HepG2 (cell line): Measurements from ENCODE around the gene CHRNB4. TPM values are rescaled to one million over a fixed set of nuclear protein-coding genes. Genes with fewer than 3 reads are reported as not detected.

Experiments used
- ATAC-seq: fragments of 200-7000 bp; cut with Tn5 transposase; 3 replicates; pipeline ENCODE4 v1.9.1; 2020; ENCODE audit warnings: mild to moderate bottlenecking, moderate library complexity
- BruUV-seq: library from RNA; stranded (reverse); fragments of 400-500 nt; replicated peaks from 2 replicates; lab custom pipeline; 2021; lab: Mats Ljungman, UMichigan
- CTCF ChIA-PET: fragments of 300-600 bp; formaldehyde crosslinking; extraction: SDS; loops from one replicate; lab custom pipeline; 2021; ENCODE audit warnings: low total read pairs, inconsistent platforms, low intra/inter-chr PET ratio; lab: Yijun Ruan, JAX
- POLR2A ChIA-PET: fragments of 350-600 bp; sonication (Branson Sonifier 250); formaldehyde crosslinking; loops from one replicate; lab custom pipeline; 2020; ENCODE audit warnings: antibody characterized with exemption, inconsistent platforms; lab: Yijun Ruan, JAX
- DNase-seq: peaks from one replicate; pipeline ENCODE4 v3.0.0-alpha.2; 2015; ENCODE audit warnings: low spot score
- FAIRE-seq: peaks from 3 replicates; lab custom pipeline; 2011; peaks lifted over from hg19 to GRCh38; lab: Jason Lieb, UNC
- H2AFZ ChIP-seq: one replicate; pipeline ENCODE4 v1.6.1; 2011; ENCODE audit warnings: low read length, inconsistent platforms
- H3K27ac ChIP-seq: fragments of 300-600 bp; 3 replicates; pipeline ENCODE4 v1.8.0; 2011; ENCODE audit warnings: mixed run types, mild to moderate bottlenecking, mixed read lengths, low read length, inconsistent platforms; ENCODE audit not compliant: insufficient read depth; ENCODE audit errors: extremely low read length
- H3K27me3 ChIP-seq, 2 experiments: fragments of 200-600 bp in 1 of 2; 2 replicates in 1 of 2; 3 replicates in 1 of 2; pipeline versions ENCODE4 v1.6.0 to v1.8.0; 2011; ENCODE audit warnings: low read length in 2 of 2, mild to moderate bottlenecking in 2 of 2, moderate library complexity in 2 of 2, inconsistent platforms in 1 of 2; ENCODE audit not compliant: insufficient read depth in 2 of 2, control insufficient read depth in 1 of 2
- H3K36me3 ChIP-seq, 2 experiments: fragments of 200-600 bp in 1 of 2; replicated peaks in 1 of 2; 2 replicates in 1 of 2; 3 replicates in 1 of 2; pipeline versions ENCODE4 v1.5.1 to v1.8.0; 2011; ENCODE audit warnings: low read length in 2 of 2, inconsistent platforms in 1 of 2; ENCODE audit not compliant: insufficient read depth in 2 of 2, control insufficient read depth in 1 of 2
- H3K4me1 ChIP-seq: 2 replicates; pipeline ENCODE4 v1.5.1; 2012; ENCODE audit warnings: low read length, inconsistent platforms; ENCODE audit not compliant: insufficient read depth
- H3K4me2 ChIP-seq: 2 replicates; pipeline ENCODE4 v1.6.0; 2011; ENCODE audit warnings: low read depth, low read length, inconsistent platforms
- H3K4me3 ChIP-seq, 3 experiments: fragments of 200-600 bp in 1 of 3; sonication (generic), shearing (Covaris generic) in 1 of 3; replicated peaks in 1 of 3; 2 replicates each; pipeline ENCODE4 v1.5.1; 2011 to 2016; ENCODE audit warnings: low read length in 3 of 3, inconsistent platforms in 2 of 3, low read depth in 2 of 3, mild to moderate bottlenecking in 2 of 3, control low read depth in 1 of 3, mixed read lengths in 1 of 3; ENCODE audit not compliant: insufficient read depth in 1 of 3
- H3K79me2 ChIP-seq: one replicate; pipeline ENCODE4 v1.6.1; 2011; ENCODE audit warnings: low read length, inconsistent platforms; ENCODE audit not compliant: insufficient read depth
- H3K9ac ChIP-seq: 2 replicates; pipeline ENCODE4 v1.6.0; 2011; ENCODE audit warnings: mild to moderate bottlenecking, low read depth, low read length, inconsistent platforms; ENCODE audit not compliant: insufficient read depth
- H3K9me3 ChIP-seq: 2 replicates; pipeline ENCODE4 v1.5.1; 2012; ENCODE audit warnings: mild to moderate bottlenecking, low read length
- H4K20me1 ChIP-seq: 2 replicates; pipeline ENCODE4 v1.6.0; 2011; ENCODE audit warnings: inconsistent platforms, mild to moderate bottlenecking, low read length, moderate library complexity; ENCODE audit not compliant: insufficient read depth
- GATA4 ChIP-seq: sonication (generic); IDR thresholded peaks from 2 replicates; pipeline ENCODE4 v1.6.1; 2016; ENCODE audit warnings: antibody characterized with exemption, low read depth, borderline replicate concordance
- MBD4 ChIP-seq: IDR thresholded peaks from 2 replicates; pipeline ENCODE4 v1.6.1; 2012; ENCODE audit warnings: low read length, inconsistent platforms, borderline replicate concordance
- MXD4 ChIP-seq: IDR thresholded peaks from 2 replicates; pipeline ENCODE4 v1.6.1; 2016; ENCODE audit warnings: mild to moderate bottlenecking, missing biosample characterization, missing genetic modification reagents
- ZNF20 ChIP-seq: sonication (generic); formaldehyde crosslinking; IDR thresholded peaks from 2 replicates; pipeline ENCODE4 v1.4.0; 2020; ENCODE audit warnings: mild to moderate bottlenecking, moderate library complexity, missing genetic modification reagents
- ZNF567 ChIP-seq: sonication (generic); formaldehyde crosslinking; IDR thresholded peaks from 2 replicates; pipeline ENCODE4 v1.8.1; 2023; ENCODE audit warnings: mild to moderate bottlenecking, missing genetic modification reagents, borderline replicate concordance
- ZNF883 ChIP-seq: sonication (generic); formaldehyde crosslinking; IDR thresholded peaks from 2 replicates; pipeline ENCODE4 v1.5.1; 2020; ENCODE audit warnings: mild to moderate bottlenecking, missing genetic modification reagents; ENCODE audit errors: not compliant biosample characterization
- whole genome bisulfite sequencing: methylation state at CpG from one replicate; pipeline ENCODE4 v1.1.6; 2017; ENCODE audit warnings: low lambda C conversion rate; 5-methylcytosine and 5-hydroxymethylcytosine counted together
- in situ Hi-C: cut with HindIII; loops from 2 replicates; pipeline ENCODE4 v1.10.0; 2017; ENCODE audit warnings: low pct_unique_long_range_greater_than_20kb; ENCODE audit not compliant: extremely low pct_ligation_motif_present
- intact Hi-C: fragments of 100-400 bp; cut with micrococcal nuclease; formaldehyde crosslinking; loops from one replicate; pipeline ENCODE4 v1.10.0; 2022; ENCODE audit not compliant: unreplicated experiment
- polyA plus RNA-seq, 8 experiments: library from polyadenylated mRNA; depleted of rRNA in 3 of 8; stranded (reverse) in 7 of 8; unstranded in 1 of 8; fragments of >200 nt; fragmentation: Illumina TruSeq in 4 of 8; extraction: Trizol in 4 of 8; gene quantifications; 2 replicates each; pipeline versions ENCODE4 v1.2.1 to v1.2.3, GENCODE V29; 2011 to 2016; ENCODE audit warnings: low read depth in 4 of 8, missing spikeins in 1 of 8, mixed read lengths in 1 of 8; ENCODE audit not compliant: insufficient read depth in 1 of 8
- total RNA-seq, 5 experiments: library from RNA; depleted of rRNA; stranded (reverse); fragments of >200 nt; fragmentation: Illumina TruSeq; extraction: Trizol; gene quantifications; 2 replicates each; pipeline ENCODE4 v1.2.3, GENCODE V29; 2016; ENCODE audit warnings: low read depth in 1 of 5
- TF ChIP-seq, protein P1 (sequence below): sonication (generic); formaldehyde crosslinking; IDR thresholded peaks from 2 replicates; pipeline ENCODE4 v1.8.0; 2022; ENCODE audit warnings: missing genetic modification reagents, mild to moderate bottlenecking, inconsistent platforms, borderline replicate concordance
- TF ChIP-seq, protein P2 (sequence below): sonication (generic); formaldehyde crosslinking; IDR thresholded peaks from 2 replicates; pipeline ENCODE4 v1.8.0; 2022; ENCODE audit warnings: mild to moderate bottlenecking, missing genetic modification reagents

The CHRNB4 gene
- total and polyA plus RNA-seq, 2 of the 13 experiments (the other 11 are each of a cell fraction or from before 2014, with no cell fraction given), result not detected

DNA sequence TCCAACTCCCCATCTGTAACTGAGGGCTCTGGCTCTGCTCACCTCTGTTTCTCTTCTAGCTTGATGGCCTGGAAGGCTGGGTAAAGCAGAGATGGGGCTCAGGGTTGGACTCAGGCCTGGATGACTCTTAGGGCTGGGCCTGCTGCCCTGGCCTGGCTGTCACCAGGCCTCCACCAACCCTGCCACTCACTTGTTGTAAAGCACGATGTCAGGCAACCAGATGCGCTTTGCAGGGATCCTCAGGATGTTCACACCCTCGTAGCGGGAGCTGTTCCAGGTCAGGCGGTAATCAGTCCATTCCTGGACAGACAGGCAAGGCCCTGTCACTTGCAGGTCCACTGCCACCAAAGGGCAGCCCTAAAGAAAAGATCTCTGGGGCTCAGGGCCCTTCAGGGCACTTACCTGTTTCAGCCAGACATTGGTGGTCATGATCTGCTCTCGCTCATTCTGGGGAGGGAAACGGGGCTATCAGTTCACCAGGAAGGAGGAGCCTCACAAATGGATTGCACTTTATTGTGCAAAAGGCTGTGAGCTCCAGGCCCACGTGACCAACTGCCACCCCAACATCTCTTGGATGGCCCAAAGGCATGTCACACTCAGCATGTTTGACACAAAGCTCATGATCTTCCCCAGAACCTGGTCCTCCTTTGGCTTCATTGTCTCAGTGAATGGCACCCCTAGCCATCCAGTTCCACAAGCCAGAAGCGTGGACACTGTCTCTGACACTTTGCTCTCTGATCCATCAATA, 9.9 kb downstream of the CHRNB4 start (continued):
- TF ChIP-seq ZNF20 (CRISPR knock-in tag), result no peak

DNA sequence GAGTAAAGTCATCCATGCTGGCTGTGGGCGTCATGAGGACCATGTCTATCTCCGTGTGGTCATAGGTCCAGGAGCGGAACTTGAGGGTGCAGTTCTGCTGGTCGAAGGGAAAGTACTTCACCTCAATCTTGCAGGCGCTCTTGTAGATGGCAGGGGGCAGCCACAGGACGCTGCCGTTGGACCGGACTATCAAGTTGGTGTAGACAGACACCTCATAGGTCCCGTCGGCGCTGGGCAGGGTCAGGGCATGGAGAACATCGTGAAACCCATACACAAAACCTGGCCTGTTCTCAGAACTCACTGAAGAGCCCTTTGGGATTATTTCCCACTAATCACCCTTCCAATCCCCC, 11.3 kb downstream of the CHRNB4 start:
- FAIRE-seq, result no peak
- CTCF ChIA-PET, result no interaction called here

More for the DNA sequence above, 11.3 kb downstream of the CHRNB4 start:
- Histone ChIP-seq H2AFZ (no peak overlapping the region), H3K4me3 (no peak overlapping the region), H3K9ac (no peak overlapping the region), H3K79me2 (no peaks in the 10 kb centered on the region), H4K20me1 (no peaks in the 10 kb centered on the region), H3K4me2 (no peak overlapping the region), H3K27me3 (peaks cover 10 to 57% of the 10 kb centered on the region in 2 experiments), H3K4me1 (no peaks in the 10 kb centered on the region), H3K27ac (no peak overlapping the region), H3K9me3 (no peaks in the 10 kb centered on the region), H3K36me3 (no peaks in the 10 kb centered on the region)
- POLR2A ChIA-PET, result no interaction called here
- in situ Hi-C loops (no loop called here), intact Hi-C loops (no loop called here)
- ATAC-seq, result no peak
- no peak for TF ChIP-seq MXD4
- no peak for TF ChIP-seq MBD4
- TF ChIP-seq ZNF883, result no peak
- TF ChIP-seq ZNF567 (CRISPR knock-in tag), result no peak
- TF ChIP-seq, protein P1, sequence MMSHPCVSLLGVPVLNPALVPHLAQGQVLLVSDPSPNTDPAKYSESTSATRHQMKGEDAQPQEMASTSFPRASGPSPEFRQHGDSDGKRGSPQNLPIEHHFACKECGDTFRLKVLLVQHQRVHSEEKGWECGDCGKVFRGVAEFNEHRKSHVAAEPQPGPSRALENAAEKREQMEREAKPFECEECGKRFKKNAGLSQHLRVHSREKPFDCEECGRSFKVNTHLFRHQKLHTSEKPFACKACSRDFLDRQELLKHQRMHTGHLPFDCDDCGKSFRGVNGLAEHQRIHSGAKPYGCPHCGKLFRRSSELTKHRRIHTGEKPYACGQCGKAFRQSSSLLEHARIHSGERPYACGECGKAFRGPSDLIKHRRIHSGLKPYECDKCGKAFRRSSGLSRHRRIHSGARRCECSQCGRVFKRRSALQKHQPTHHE, result no peak
- TF ChIP-seq, protein P2, sequence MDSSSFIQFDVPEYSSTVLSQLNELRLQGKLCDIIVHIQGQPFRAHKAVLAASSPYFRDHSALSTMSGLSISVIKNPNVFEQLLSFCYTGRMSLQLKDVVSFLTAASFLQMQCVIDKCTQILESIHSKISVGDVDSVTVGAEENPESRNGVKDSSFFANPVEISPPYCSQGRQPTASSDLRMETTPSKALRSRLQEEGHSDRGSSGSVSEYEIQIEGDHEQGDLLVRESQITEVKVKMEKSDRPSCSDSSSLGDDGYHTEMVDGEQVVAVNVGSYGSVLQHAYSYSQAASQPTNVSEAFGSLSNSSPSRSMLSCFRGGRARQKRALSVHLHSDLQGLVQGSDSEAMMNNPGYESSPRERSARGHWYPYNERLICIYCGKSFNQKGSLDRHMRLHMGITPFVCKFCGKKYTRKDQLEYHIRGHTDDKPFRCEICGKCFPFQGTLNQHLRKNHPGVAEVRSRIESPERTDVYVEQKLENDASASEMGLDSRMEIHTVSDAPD (CRISPR knock-in tag), result no peak
- TF ChIP-seq GATA4, result no peak
- WGBS, result 27% methylated on average over 8 of the region's 12 CpGs
- no peak for DNase-seq
- BruUV-seq, result no TSS peak
